ENCODE measurements around the gene GPC6. TPM values are rescaled to one million over a fixed set of nuclear protein-coding genes. Genes with fewer than 3 reads are reported as not detected.

Gene GPC6
- total RNA-seq, 1 experiment from 2014 or later = 0.22 TPM

GRCh38 chr13:93673885-93674284 lies 447.3 kb downstream of the GPC6 start:
- TF ChIP-seq ZNF274 (IDR thresholded peaks at IDR 0.05; ENCODE audit: low read depth, low read length) = no peak
- no peak for TF ChIP-seq JUND (IDR thresholded peaks at IDR 0.05)
- TF ChIP-seq EZH2 (IDR thresholded peaks at IDR 0.05) = no peak
- no peak for TF ChIP-seq ZBTB33 (IDR thresholded peaks at IDR 0.05; ENCODE audit: extremely low read depth, insufficient replicate concordance, low read length)
- TF ChIP-seq ELF1 (IDR thresholded peaks at IDR 0.05; ENCODE audit: borderline replicate concordance, low read depth) = no peak
- POLR2A ChIA-PET = no interaction called here
- no peak overlapping the region for H3K4me3 ChIP-seq (replicated peaks in 1 of 2; ENCODE audit: low read depth in 1 of 2, low read length in 2 of 2)

GRCh38 chr13:93674337-93674755 lies 447.7 kb downstream of the GPC6 start:
- H3K9me2 ChIP-seq (ENCODE audit: insufficient read depth) = no peaks in the 10 kb centered on the region
- no peaks in the 10 kb centered on the region for H3K36me3 ChIP-seq (ENCODE audit: control insufficient read depth in 1 of 2, insufficient read depth in 2 of 2, low read length in 2 of 2)
- no peak overlapping the region for H3K4me2 ChIP-seq (ENCODE audit: low read length)
- TF ChIP-seq YY1 (IDR thresholded peaks at IDR 0.05; ENCODE audit: extremely low read depth, insufficient replicate concordance, low read depth, low read length) (no peak), MAX (IDR thresholded peaks at IDR 0.05) (no peak), CEBPB (IDR thresholded peaks at IDR 0.05; ENCODE audit: low read depth) (no peak), SP1 (IDR thresholded peaks at IDR 0.05; ENCODE audit: low read depth) (no peak), EZH2 (IDR thresholded peaks at IDR 0.05) (no peak), SIN3A (IDR thresholded peaks at IDR 0.05; ENCODE audit: low read depth) (no peak), CBX3 (IDR thresholded peaks at IDR 0.05; ENCODE audit: low read depth) (no peak), EZH2phosphoT487 (IDR thresholded peaks at IDR 0.05; ENCODE audit: borderline replicate concordance) (no peak), REST (IDR thresholded peaks at IDR 0.05; ENCODE audit: low read depth) (no peak), SRF (IDR thresholded peaks at IDR 0.05; ENCODE audit: low read depth) (no peak), ATF3 (IDR thresholded peaks at IDR 0.05) (no peak), POLR2A (IDR thresholded peaks at IDR 0.05; ENCODE audit: borderline replicate concordance, extremely low read depth, insufficient read depth, insufficient read length) (no peak), JUND (IDR thresholded peaks at IDR 0.05) (no peak), ZFX (IDR thresholded peaks at IDR 0.05) (no peak)
- no peaks in the 10 kb centered on the region for H3K79me2 ChIP-seq (ENCODE audit: insufficient read depth, low read length)
- H3K4me3 ChIP-seq (replicated peaks in 1 of 2; ENCODE audit: low read depth in 1 of 2, low read length in 2 of 2) = no peak overlapping the region
- intact Hi-C loops (cut with micrococcal nuclease) = no loop called here
- no peaks in the 10 kb centered on the region for H3K4me1 ChIP-seq (ENCODE audit: control insufficient read depth in 1 of 2, insufficient read depth in 2 of 2, low read length in 2 of 2)
- H3K27me3 ChIP-seq (ENCODE audit: insufficient read depth, low read length) = no peaks in the 10 kb centered on the region
- CTCF ChIA-PET = no interaction called here
- ATAC-seq = no peak
- no peak overlapping the region for H3K27ac ChIP-seq (ENCODE audit: low read depth, low read length)
- no peak overlapping the region for H2AFZ ChIP-seq (ENCODE audit: low read depth, low read length, poor library complexity, severe bottlenecking)
- no peak for DNase-seq (ENCODE audit: low read depth, low spot score)
- no peak overlapping the region for H3K9ac ChIP-seq (ENCODE audit: low read length)
- no peaks in the 10 kb centered on the region for H4K20me1 ChIP-seq (ENCODE audit: insufficient read depth)
- RAD21 ChIA-PET (ENCODE audit: low non-redundant PET in 1 of 2, low total read pairs in 2 of 2, uncharacterized antibody in 2 of 2, unreplicated experiment in 2 of 2) = no interaction called here
- POLR2A ChIA-PET = no interaction called here
- peaks cover 22 to 28% of the 10 kb centered on the region in 2 experiments; a peak in 2 of 4 replicates for H3K9me3 ChIP-seq (ENCODE audit: control insufficient read depth in 1 of 2, insufficient read depth in 1 of 2, low read depth in 1 of 2, low read length in 2 of 2)
- no TSS peak for BruUV-seq (replicated peaks)

More at GRCh38 chr13:93673885-93674284, 447.3 kb downstream of the GPC6 start:
- Histone ChIP-seq H3K27me3 (ENCODE audit: insufficient read depth, low read length) (no peaks in the 10 kb centered on the region), H3K79me2 (ENCODE audit: insufficient read depth, low read length) (no peaks in the 10 kb centered on the region), H3K9me2 (ENCODE audit: insufficient read depth) (no peaks in the 10 kb centered on the region), H3K9ac (ENCODE audit: low read length) (no peak overlapping the region), H3K36me3 (ENCODE audit: control insufficient read depth in 1 of 2, insufficient read depth in 2 of 2, low read length in 2 of 2) (no peaks in the 10 kb centered on the region), H4K20me1 (ENCODE audit: insufficient read depth) (no peaks in the 10 kb centered on the region), H3K4me2 (ENCODE audit: low read length) (no peak overlapping the region), H3K27ac (ENCODE audit: low read depth, low read length) (no peak overlapping the region), H3K9me3 (ENCODE audit: control insufficient read depth in 1 of 2, insufficient read depth in 1 of 2, low read depth in 1 of 2, low read length in 2 of 2) (peaks cover 24 to 32% of the 10 kb centered on the region in 2 experiments; a peak in 2 of 4 replicates), H2AFZ (ENCODE audit: low read depth, low read length, poor library complexity, severe bottlenecking) (no peak overlapping the region), H3K4me1 (ENCODE audit: control insufficient read depth in 1 of 2, insufficient read depth in 2 of 2, low read length in 2 of 2) (no peaks in the 10 kb centered on the region)
- BruUV-seq (replicated peaks) = no TSS peak
- ChIA-PET RAD21 (ENCODE audit: low non-redundant PET in 1 of 2, low total read pairs in 2 of 2, uncharacterized antibody in 2 of 2, unreplicated experiment in 2 of 2) (no interaction called here), CTCF (no interaction called here)
- intact Hi-C loops (cut with micrococcal nuclease) = no loop called here
- DNase-seq (ENCODE audit: low read depth, low spot score) (no peak), ATAC-seq (no peak)
